Measurements from ENCODE around the gene TIMM29. TPM values are rescaled to one million over a fixed set of nuclear protein-coding genes. Genes with fewer than 3 reads are reported as not detected.

Gene TIMM29
- total RNA-seq, 4 donors from 2014 or later = 25.7 to 36.3 (median 33.0) TPM

DNA sequence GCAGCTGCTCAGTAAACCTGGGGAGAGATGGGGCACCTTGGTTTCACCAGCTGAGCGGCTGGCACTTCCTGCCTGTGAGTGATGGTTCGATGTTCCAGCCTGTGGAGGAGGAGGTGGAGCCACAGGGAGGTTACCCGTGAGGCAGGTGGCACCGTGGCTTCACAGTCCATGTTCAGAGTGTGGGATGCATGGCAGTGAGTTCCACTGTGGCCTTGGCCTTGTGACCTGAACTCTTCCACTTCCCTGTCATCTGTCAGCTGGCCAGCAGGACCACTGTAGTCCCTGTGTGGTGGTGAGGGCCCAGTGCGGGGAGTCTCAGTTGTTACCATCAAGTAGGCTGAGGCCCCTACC is 49.1 kb downstream of the TIMM29 start:
- H3K27me3 ChIP-seq = no peaks in the 10 kb centered on the region
- H3K9me3 ChIP-seq = no peaks in the 10 kb centered on the region
- peaks cover 27% of the 10 kb centered on the region for H3K4me1 ChIP-seq
- H3K4me3 ChIP-seq = no peak overlapping the region
- DNase-seq (ENCODE audit: low spot score in 2 of 2) = no peak
- no peaks in the 10 kb centered on the region for H3K36me3 ChIP-seq
- 100% methylated on average over 1 of the region's 5 CpGs for WGBS
- TF ChIP-seq POLR2A (IDR thresholded peaks at IDR 0.05) (no peak), POLR2AphosphoS5 (IDR thresholded peaks at IDR 0.05) (no peak), EP300 (IDR thresholded peaks at IDR 0.05) (no peak)
- TF ChIP-seq, protein P1, sequence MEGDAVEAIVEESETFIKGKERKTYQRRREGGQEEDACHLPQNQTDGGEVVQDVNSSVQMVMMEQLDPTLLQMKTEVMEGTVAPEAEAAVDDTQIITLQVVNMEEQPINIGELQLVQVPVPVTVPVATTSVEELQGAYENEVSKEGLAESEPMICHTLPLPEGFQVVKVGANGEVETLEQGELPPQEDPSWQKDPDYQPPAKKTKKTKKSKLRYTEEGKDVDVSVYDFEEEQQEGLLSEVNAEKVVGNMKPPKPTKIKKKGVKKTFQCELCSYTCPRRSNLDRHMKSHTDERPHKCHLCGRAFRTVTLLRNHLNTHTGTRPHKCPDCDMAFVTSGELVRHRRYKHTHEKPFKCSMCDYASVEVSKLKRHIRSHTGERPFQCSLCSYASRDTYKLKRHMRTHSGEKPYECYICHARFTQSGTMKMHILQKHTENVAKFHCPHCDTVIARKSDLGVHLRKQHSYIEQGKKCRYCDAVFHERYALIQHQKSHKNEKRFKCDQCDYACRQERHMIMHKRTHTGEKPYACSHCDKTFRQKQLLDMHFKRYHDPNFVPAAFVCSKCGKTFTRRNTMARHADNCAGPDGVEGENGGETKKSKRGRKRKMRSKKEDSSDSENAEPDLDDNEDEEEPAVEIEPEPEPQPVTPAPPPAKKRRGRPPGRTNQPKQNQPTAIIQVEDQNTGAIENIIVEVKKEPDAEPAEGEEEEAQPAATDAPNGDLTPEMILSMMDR (IDR thresholded peaks at IDR 0.05) = no peak
- H3K27ac ChIP-seq = no peak overlapping the region

Other genes starting within 250 kb of the TIMM29 start
- 10 to 100 TPM; 34.4 to 57.2 (median 40.2) TPM for gene QTRT1, start 227.4 kb upstream of the TIMM29 start, total RNA-seq
- 100 to 1,000 TPM; 135 to 322 (median 173) TPM for gene DNM2, start 210.7 kb upstream of the TIMM29 start, total RNA-seq
- 10 to 100 TPM in 3 of 4 donors, 1 to 10 TPM in 1; 8.9 to 26.2 (median 20.4) TPM for gene TMED1, start 92.6 kb upstream of the TIMM29 start, total RNA-seq
- gene C19orf38, start 80.4 kb upstream of the TIMM29 start, total RNA-seq = 1 to 10 TPM in 1 of 4 donors, not detected in 3; 1.7 TPM
- gene CARM1, start 57.3 kb upstream of the TIMM29 start, total RNA-seq = 10 to 100 TPM; 19.8 to 26.6 (median 23.2) TPM
- 10 to 100 TPM; 32.4 to 68.0 (median 50.2) TPM for gene YIPF2, start 172 bp upstream of the TIMM29 start, total RNA-seq
- gene SMARCA4, start 32.2 kb downstream of the TIMM29 start, total RNA-seq = 100 to 1,000 TPM in 2 of 4 donors, 10 to 100 TPM in 2; 85.2 to 142 (median 101) TPM
- 100 to 1,000 TPM in 2 of 4 donors, 10 to 100 TPM in 2; 48.1 to 174 (median 119) TPM for gene LDLR, start 160.7 kb downstream of the TIMM29 start, total RNA-seq
- 1 to 10 TPM; 1.8 to 4.0 (median 3.7) TPM for gene SPC24, start 227.0 kb downstream of the TIMM29 start, total RNA-seq

Measured in suprapubic skin (tissue), 4 donors.